Smooth muscle cell (in vitro differentiated cells): Measurements from ENCODE around the gene GRB7. TPM values are rescaled to one million over a fixed set of nuclear protein-coding genes. Genes with fewer than 3 reads are reported as not detected.

Source experiments
- DNase-seq: peaks from one replicate; lab custom pipeline; 2025; ENCODE audit not compliant: unreplicated experiment; lab: John Stamatoyannopoulos, UW
- H2AFZ ChIP-seq: fragments of 200-600 bp; sonication (generic); 2 replicates; pipeline ENCODE4 v1.6.0; 2016; ENCODE audit warnings: antibody characterized with exemption, low read depth, mild to moderate bottlenecking
- H3F3A ChIP-seq: fragments of 200-600 bp; sonication (generic); 2 replicates; pipeline ENCODE4 v1.6.0; 2017; ENCODE audit warnings: antibody characterized with exemption, low read depth
- H3K27ac ChIP-seq: fragments of 200-600 bp; sonication (generic); 2 replicates; pipeline ENCODE4 v1.5.1; 2016; ENCODE audit warnings: low read depth, mild to moderate bottlenecking
- H3K27me3 ChIP-seq: fragments of 200-600 bp; sonication (generic); 2 replicates; pipeline ENCODE4 v1.6.1; 2016; ENCODE audit warnings: low read depth, mild to moderate bottlenecking
- H3K36me3 ChIP-seq: fragments of 200-600 bp; sonication (generic); 2 replicates; pipeline ENCODE4 v1.5.1; 2016; ENCODE audit warnings: low read depth
- H3K4me1 ChIP-seq: fragments of 200-600 bp; sonication (generic); 2 replicates; pipeline ENCODE4 v1.5.1; 2016; ENCODE audit warnings: low read depth
- H3K4me2 ChIP-seq: fragments of 200-600 bp; sonication (generic); 2 replicates; pipeline ENCODE4 v1.6.0; 2016; ENCODE audit warnings: mild to moderate bottlenecking
- H3K4me3 ChIP-seq: fragments of 200-600 bp; sonication (generic); 2 replicates; pipeline ENCODE4 v1.5.1; 2016; ENCODE audit warnings: mild to moderate bottlenecking
- H3K79me2 ChIP-seq: fragments of 200-600 bp; sonication (generic); 2 replicates; pipeline ENCODE4 v1.6.0; 2016; ENCODE audit warnings: low read depth, mild to moderate bottlenecking
- H3K9ac ChIP-seq: fragments of 200-600 bp; sonication (generic); 2 replicates; pipeline ENCODE4 v1.6.0; 2016; ENCODE audit warnings: low read depth
- H3K9me3 ChIP-seq: fragments of 200-600 bp; sonication (generic); replicated peaks from 2 replicates; pipeline ENCODE4 v1.5.1; 2016; ENCODE audit warnings: low read depth
- H4K20me1 ChIP-seq: fragments of 200-600 bp; sonication (generic); 2 replicates; pipeline ENCODE4 v1.6.0; 2016; ENCODE audit warnings: low read depth
- WGBS: methylation state at CpG from one replicate; pipeline ENCODE4 v1.1.7; 2016; ENCODE audit warnings: low lambda C conversion rate; 5-methylcytosine and 5-hydroxymethylcytosine counted together
- polyA plus RNA-seq: library from polyadenylated mRNA; unstranded; fragments of >200 nt; fragmentation: Nextera tagmentation; extraction: Ambion mirVana; gene quantifications from 2 replicates; pipeline ENCODE4 v1.2.1, GENCODE V29; 2016
- total RNA-seq: library from RNA; depleted of rRNA; stranded (reverse); fragments of >200 nt; gene quantifications from 2 replicates; pipeline ENCODE4 v1.2.3, GENCODE V29; 2014
- TF ChIP-seq, protein P1 (sequence below): fragments of 200-600 bp; sonication (generic); IDR thresholded peaks from 2 replicates; pipeline ENCODE4 v1.5.1; 2017; ENCODE audit warnings: borderline replicate concordance, mild to moderate bottlenecking, antibody characterized with exemption; ENCODE audit not compliant: insufficient read depth, poor library complexity, severe bottlenecking

Gene GRB7
- 2.7 and 3.6 TPM in 2 replicates for total RNA-seq
- 4.1 and 9.1 TPM in 2 replicates for polyA plus RNA-seq

DNA sequence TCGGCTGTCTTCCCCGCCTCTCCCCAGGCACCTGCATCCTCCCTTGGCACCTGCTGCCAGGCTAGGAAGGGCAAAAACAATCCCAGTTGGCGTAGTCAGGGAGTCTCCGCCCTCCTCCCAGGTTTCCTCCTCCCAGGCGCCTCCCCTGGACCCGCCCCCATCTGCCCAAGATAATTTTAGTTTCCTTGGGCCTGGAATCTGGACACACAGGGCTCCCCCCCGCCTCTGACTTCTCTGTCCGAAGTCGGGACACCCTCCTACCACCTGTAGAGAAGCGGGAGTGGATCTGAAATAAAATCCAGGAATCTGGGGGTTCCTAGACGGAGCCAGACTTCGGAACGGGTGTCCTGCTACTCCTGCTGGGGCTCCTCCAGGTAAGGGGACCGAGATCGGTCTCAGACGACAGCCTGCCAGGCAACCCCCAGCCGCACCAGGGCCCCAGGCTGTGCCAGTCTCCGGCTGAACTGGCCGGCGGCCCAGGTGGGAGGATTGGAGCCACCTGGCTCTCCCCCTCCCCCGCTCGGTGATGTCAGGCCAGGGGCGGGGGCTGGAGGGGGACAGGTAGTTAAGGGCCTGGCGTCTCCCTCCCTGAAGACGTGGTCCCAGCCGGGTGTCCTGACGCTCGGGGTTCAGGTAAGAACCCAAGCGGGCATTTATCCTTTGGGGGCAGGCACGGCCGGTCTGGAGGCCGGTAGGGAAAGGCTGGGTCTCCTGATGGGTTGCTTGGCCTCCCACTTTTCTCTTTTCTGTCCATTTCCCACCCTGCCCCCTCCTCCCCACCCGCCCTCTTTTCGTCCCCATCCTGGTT is at the start of gene GRB7:
TSS of gene GRB7 (plus strand) at position 179 of the 808 bp plus-strand sequence. CDS start 4,364 bp downstream, outside the sequence.
- Histone ChIP-seq H3K9ac (no peak within 1 kb of the TSS), H3K36me3 (no peaks in the 10 kb centered on the region), H3K4me2 (peak within 1 kb of the TSS; percentile 87), H3K4me3 (peak within 1 kb of the TSS; percentile 63), H3K27me3 (peaks cover 48% of the 10 kb centered on the region), H3K9me3 (no peaks in the 10 kb centered on the region), H4K20me1 (no peaks in the 10 kb centered on the region), H3F3A (no peaks in the 10 kb centered on the region), H3K27ac (peak within 1 kb of the TSS; percentile 57), H2AFZ (peak within 1 kb of the TSS; percentile 62), H3K4me1 (peaks cover 16% of the 10 kb centered on the region), H3K79me2 (no peaks in the 10 kb centered on the region)
- WGBS: 5% methylated on average over 32 of the region's 34 CpGs
- no peak for DNase-seq
- TF ChIP-seq, protein P1, sequence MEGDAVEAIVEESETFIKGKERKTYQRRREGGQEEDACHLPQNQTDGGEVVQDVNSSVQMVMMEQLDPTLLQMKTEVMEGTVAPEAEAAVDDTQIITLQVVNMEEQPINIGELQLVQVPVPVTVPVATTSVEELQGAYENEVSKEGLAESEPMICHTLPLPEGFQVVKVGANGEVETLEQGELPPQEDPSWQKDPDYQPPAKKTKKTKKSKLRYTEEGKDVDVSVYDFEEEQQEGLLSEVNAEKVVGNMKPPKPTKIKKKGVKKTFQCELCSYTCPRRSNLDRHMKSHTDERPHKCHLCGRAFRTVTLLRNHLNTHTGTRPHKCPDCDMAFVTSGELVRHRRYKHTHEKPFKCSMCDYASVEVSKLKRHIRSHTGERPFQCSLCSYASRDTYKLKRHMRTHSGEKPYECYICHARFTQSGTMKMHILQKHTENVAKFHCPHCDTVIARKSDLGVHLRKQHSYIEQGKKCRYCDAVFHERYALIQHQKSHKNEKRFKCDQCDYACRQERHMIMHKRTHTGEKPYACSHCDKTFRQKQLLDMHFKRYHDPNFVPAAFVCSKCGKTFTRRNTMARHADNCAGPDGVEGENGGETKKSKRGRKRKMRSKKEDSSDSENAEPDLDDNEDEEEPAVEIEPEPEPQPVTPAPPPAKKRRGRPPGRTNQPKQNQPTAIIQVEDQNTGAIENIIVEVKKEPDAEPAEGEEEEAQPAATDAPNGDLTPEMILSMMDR: no peak

DNA sequence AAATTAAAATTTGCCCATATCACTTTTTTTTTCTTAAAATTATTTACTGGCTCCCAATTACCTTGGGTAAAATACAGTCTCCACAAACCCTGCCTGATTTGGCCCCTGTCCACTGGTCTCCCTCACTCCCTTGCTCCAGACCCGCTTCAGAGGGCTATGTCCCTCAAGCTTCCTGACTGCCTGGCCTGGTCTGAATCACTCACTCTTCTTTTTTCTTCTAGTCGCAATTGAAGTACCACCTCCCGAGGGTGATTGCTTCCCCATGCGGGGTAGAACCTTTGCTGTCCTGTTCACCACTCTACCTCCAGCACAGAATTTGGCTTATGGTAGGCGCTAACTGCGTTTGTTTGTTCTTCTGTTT is 49.3 kb upstream of the GRB7 start:
- WGBS: 16% methylated on average over 6 of the region's 6 CpGs
- peak overlapping the region; percentile 98 for H2AFZ ChIP-seq
- DNase-seq: no peak

GRCh38 chr17:39688945-39689344 is 48.8 kb upstream of the GRB7 start:
- Histone ChIP-seq H3K27ac (no peak overlapping the region), H3K79me2 (no peaks in the 10 kb centered on the region), H4K20me1 (no peaks in the 10 kb centered on the region), H3K4me1 (peaks cover 4% of the 10 kb centered on the region), H3F3A (peaks cover 4% of the 10 kb centered on the region), H3K27me3 (no peaks in the 10 kb centered on the region), H3K4me2 (peak overlapping the region; percentile 97), H3K36me3 (no peaks in the 10 kb centered on the region), H3K9ac (no peak overlapping the region), H3K4me3 (peak overlapping the region; percentile 73), H2AFZ (no peak overlapping the region), H3K9me3 (no peaks in the 10 kb centered on the region)
- TF ChIP-seq, protein P1: no peak
- 34% methylated on average over 3 of the region's 3 CpGs for WGBS
- DNase-seq: no peak

More for the DNA sequence above, 49.3 kb upstream of the GRB7 start:
- Histone ChIP-seq H3K36me3 (no peaks in the 10 kb centered on the region), H3K27me3 (no peaks in the 10 kb centered on the region), H3K9me3 (no peaks in the 10 kb centered on the region), H3K9ac (peak overlapping the region; percentile 76), H3K4me2 (peak overlapping the region; percentile 97), H3K79me2 (no peaks in the 10 kb centered on the region), H3K27ac (peak overlapping the region; percentile 73), H3K4me3 (peak overlapping the region; percentile 73), H3F3A (peaks cover 4% of the 10 kb centered on the region), H3K4me1 (peaks cover 4% of the 10 kb centered on the region), H4K20me1 (no peaks in the 10 kb centered on the region)
- TF ChIP-seq, protein P1: no peak
